Kidney (tissue), 14 donors: ENCODE measurements around the gene CHD2. TPM values are rescaled to one million over a fixed set of nuclear protein-coding genes. Genes with fewer than 3 reads are reported as not detected.

ENCODE experiments used
- DNase-seq, 5 donors: peaks; one replicate each; pipeline ENCODE4 v3.0.0-alpha.2; 2013 to 2020
- FAIRE-seq: peaks from 2 replicates; lab custom pipeline; 2012; peaks lifted over from hg19 to GRCh38; lab: Jason Lieb, UNC
- H3K27ac ChIP-seq, 2 donors: one replicate each; pipeline ENCODE4 v1.7.0; 2013; ENCODE audit warnings: low read depth in 2 of 2, low read length in 2 of 2, inconsistent platforms in 1 of 2
- H3K27me3 ChIP-seq: one replicate; pipeline ENCODE4 v1.7.1; 2013; ENCODE audit warnings: low read length, inconsistent platforms; ENCODE audit not compliant: control insufficient read depth, insufficient read depth
- H3K36me3 ChIP-seq, 3 donors: one replicate each; pipeline versions ENCODE4 v1.7.0 to v1.7.1; 2013; ENCODE audit warnings: low read length in 3 of 3, control low read depth in 1 of 3, inconsistent platforms in 1 of 3; ENCODE audit not compliant: insufficient read depth in 3 of 3, control insufficient read depth in 2 of 3
- H3K4me1 ChIP-seq, 3 donors: one replicate each; pipeline versions ENCODE4 v1.7.0 to v1.7.1; 2013; ENCODE audit warnings: low read length in 3 of 3, inconsistent platforms in 1 of 3, low read depth in 1 of 3; ENCODE audit not compliant: control insufficient read depth in 2 of 3, insufficient read depth in 2 of 3
- H3K4me3 ChIP-seq, 3 donors: one replicate each; pipeline versions ENCODE4 v1.7.0 to v1.8.1; 2013; ENCODE audit warnings: low read length in 3 of 3, control low read depth in 1 of 3, inconsistent platforms in 1 of 3
- H3K9ac ChIP-seq, 3 donors: one replicate each; pipeline versions ENCODE4 v1.7.0 to v1.7.1; 2013; ENCODE audit warnings: low read length in 3 of 3, control low read depth in 1 of 3, inconsistent platforms in 1 of 3
- H3K9me3 ChIP-seq, 3 donors: one replicate each; pipeline versions ENCODE4 v1.7.0 to v1.7.1; 2013; ENCODE audit warnings: low read length in 3 of 3, control low read depth in 1 of 3, inconsistent platforms in 1 of 3; ENCODE audit not compliant: control insufficient read depth in 2 of 3, insufficient read depth in 1 of 3
- intact Hi-C: fragments of 100-400 bp; cut with DNase I; formaldehyde crosslinking; loops from one replicate; pipeline ENCODE4 v1.11.1; 2022
- polyA plus RNA-seq: library from polyadenylated mRNA; stranded (reverse); fragments of 350-450 nt; fragmentation: Illumina TruSeq; extraction: RNeasy Lipid Tissue Mini Kit (QIAGEN cat#74804); gene quantifications from one replicate; pipeline ENCODE4 v1.2.3, GENCODE V29; 2014; ENCODE audit warnings: low read depth, low replicate concordance; ENCODE audit not compliant: insufficient read depth
- total RNA-seq: library from RNA; stranded (reverse); fragmentation: NEBNext Ultra II Directional; extraction: Animal tissue kit (Norgen Biotek cat#: 25700); gene quantifications from one replicate; pipeline ENCODE4 v1.2.1, GENCODE V29; 2021
- TF ChIP-seq, protein P1 (sequence below): IDR thresholded peaks from 3 replicates; pipeline ENCODE4 v1.5.1; 2012; ENCODE audit warnings: mild to moderate bottlenecking, moderate library complexity, borderline replicate concordance; ENCODE audit not compliant: insufficient read depth; ENCODE audit errors: extremely low read depth
- donor health status: control.
- donor health status: control.
- donor health status: control.
- donor health status: control.
- donor health status: control.
- donor health status: DM: yes; HTN: yes; CAD: no.
- donor health status: Normal renal cell carcinoma (clear cell type).

Gene CHD2
- total and polyA plus RNA-seq, 2 donors from 2014 or later, result 22.5 to 137 TPM

DNA sequence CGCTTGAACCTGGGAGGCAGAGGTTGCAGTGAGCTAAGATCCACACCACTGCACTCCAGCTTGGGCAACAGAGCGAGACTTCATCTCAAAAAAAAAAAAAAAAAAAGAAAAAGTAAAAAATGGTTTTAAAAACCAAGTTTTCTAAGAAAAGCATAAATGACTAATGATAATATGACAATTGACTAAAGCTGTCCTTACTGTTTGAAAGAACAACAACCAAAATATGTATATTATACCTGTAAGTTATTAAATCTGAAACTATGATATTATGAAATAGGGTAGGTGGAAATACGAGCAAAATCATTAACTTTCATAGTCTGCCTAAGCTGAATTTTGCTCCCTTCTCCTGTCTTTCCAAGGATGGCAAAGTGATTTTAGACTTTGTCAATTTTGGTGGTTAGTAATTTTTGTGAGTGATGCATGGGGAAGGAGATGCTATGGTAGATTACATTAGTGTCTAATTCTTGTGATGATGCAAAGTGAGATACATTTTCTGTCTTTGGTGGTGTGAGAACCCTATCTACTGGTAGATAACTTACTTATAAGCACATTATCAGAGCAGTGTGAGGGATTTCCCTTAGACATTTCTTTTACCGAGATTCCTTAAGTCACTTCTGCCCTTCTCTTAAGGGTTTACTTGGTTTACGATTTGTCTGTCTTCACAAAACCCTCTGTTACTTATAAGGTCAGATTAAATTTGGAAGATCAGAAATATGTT, 10.6 kb upstream of the CHD2 start:
- no peaks in the 10 kb centered on the region for H3K9me3 ChIP-seq
- peaks cover 6 to 7% (median 7%) of the 10 kb centered on the region in 3 donors for H3K4me1 ChIP-seq
- peak overlapping the region in 1 of 2 donors; percentile 63 for H3K27ac ChIP-seq
- FAIRE-seq (no peak), DNase-seq (no peak)
- H3K27me3 ChIP-seq, result no peaks in the 10 kb centered on the region
- TF ChIP-seq, protein P1, sequence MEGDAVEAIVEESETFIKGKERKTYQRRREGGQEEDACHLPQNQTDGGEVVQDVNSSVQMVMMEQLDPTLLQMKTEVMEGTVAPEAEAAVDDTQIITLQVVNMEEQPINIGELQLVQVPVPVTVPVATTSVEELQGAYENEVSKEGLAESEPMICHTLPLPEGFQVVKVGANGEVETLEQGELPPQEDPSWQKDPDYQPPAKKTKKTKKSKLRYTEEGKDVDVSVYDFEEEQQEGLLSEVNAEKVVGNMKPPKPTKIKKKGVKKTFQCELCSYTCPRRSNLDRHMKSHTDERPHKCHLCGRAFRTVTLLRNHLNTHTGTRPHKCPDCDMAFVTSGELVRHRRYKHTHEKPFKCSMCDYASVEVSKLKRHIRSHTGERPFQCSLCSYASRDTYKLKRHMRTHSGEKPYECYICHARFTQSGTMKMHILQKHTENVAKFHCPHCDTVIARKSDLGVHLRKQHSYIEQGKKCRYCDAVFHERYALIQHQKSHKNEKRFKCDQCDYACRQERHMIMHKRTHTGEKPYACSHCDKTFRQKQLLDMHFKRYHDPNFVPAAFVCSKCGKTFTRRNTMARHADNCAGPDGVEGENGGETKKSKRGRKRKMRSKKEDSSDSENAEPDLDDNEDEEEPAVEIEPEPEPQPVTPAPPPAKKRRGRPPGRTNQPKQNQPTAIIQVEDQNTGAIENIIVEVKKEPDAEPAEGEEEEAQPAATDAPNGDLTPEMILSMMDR, result no peak
- H3K4me3 ChIP-seq, result peak overlapping the region in 1 of 3 donors; percentile 19
- H3K9ac ChIP-seq, result no peak overlapping the region
- H3K36me3 ChIP-seq, result peaks cover 15 to 29% (median 18%) of the 10 kb centered on the region in 3 donors
- intact Hi-C loops, result no loop called here

DNA sequence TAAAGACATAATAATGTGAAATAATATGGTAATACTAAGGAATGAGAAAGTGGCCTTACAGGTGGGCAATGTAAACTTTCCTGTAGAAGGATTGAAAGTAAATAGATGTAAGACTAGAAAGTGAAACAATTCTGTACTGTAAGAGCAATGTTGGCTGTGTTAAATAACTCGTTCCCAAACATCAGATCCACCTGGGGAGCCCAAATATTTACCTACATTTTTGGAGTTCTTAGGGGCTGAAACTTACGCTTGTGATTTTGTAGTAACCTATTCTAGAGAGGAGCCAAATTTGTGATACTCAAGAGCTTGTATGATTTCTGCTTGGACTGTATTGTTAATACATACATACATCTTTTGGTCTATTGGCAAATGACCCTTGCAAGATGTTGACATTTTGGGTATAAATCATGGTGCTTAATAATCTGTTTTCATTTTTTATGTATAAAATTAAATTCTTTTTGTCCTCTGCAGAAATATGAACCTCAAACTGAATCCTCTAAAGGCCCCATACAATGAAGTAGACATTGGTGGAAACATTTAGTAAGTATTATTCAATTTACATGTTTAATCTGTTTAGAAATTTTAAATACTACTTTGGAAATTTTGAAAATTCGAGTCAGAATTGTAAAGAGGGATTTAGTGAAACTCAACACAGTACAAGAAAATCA, 8.5 kb upstream of the CHD2 start:
- Histone ChIP-seq H3K9me3 (no peaks in the 10 kb centered on the region), H3K27me3 (no peaks in the 10 kb centered on the region), H3K27ac (no peak overlapping the region), H3K36me3 (peaks cover 15 to 37% (median 16%) of the 10 kb centered on the region in 3 donors), H3K4me3 (no peak overlapping the region), H3K9ac (no peak overlapping the region), H3K4me1 (peaks cover 5 to 9% (median 8%) of the 10 kb centered on the region in 3 donors)
- FAIRE-seq (no peak), DNase-seq (no peak)
- intact Hi-C loops, result no loop called here
- TF ChIP-seq, protein P1, result no peak

DNA sequence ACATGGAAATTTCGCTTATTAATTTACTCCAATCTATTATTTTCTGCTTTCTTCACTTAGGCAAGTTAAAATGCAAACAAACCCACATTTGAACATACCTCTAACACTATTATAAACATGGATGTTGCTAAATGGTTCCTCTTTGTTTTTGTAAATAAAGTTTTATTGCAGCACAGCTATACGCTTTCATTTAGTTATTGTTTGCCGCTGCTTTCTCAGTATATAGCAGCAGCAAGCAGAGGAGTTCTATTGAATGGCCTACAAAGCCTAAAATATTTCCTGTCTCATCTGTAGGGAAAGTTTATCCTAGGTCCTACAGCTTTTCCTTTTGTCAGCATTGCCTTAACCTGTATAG, 7.9 kb upstream of the CHD2 start:
- Histone ChIP-seq H3K4me1 (peaks cover 5 to 8% (median 7%) of the 10 kb centered on the region in 3 donors), H3K36me3 (peaks cover 14 to 35% (median 15%) of the 10 kb centered on the region in 3 donors), H3K27me3 (no peaks in the 10 kb centered on the region), H3K9me3 (no peaks in the 10 kb centered on the region), H3K4me3 (no peak overlapping the region), H3K27ac (no peak overlapping the region), H3K9ac (no peak overlapping the region)
- intact Hi-C loops, result no loop called here
- DNase-seq (no peak), FAIRE-seq (no peak)
- TF ChIP-seq, protein P1, result no peak
